SK-N-SH treated with all-trans-retinoic acid at 6 μM for 48 hours (cell line): ENCODE results near the gene TEKT2.

Experiments used
- BACH2 ChIP-seq: fragments of 250-450 bp; sonication (Bioruptor Pico); IDR thresholded peaks from 2 replicates; pipeline ENCODE4 v1.9.0; 2021; ENCODE audit warnings: mild to moderate bottlenecking, borderline replicate concordance
- ZFP3 ChIP-seq: fragments of 250-450 bp; sonication (Bioruptor Pico); IDR thresholded peaks from 2 replicates; pipeline ENCODE4 v1.5.0; 2020; ENCODE audit warnings: mild to moderate bottlenecking, moderate library complexity
- ZFP30 ChIP-seq: fragments of 450-650 bp; formaldehyde crosslinking; IDR thresholded peaks from 2 replicates; pipeline ENCODE4 v1.5.0; 2022; ENCODE audit warnings: mild to moderate bottlenecking, moderate library complexity

GRCh38 chr1:36124404-36125128 is 40.7 kb downstream of the TEKT2 start:
- TF ChIP-seq ZFP3 (CRISPR knock-in tag): no peak
- TF ChIP-seq BACH2 (CRISPR knock-in tag): no peak
- no peak for TF ChIP-seq ZFP30
